Liver (tissue), 9 donors: Measurements from ENCODE around the gene CDH23. TPM values are rescaled to one million over a fixed set of nuclear protein-coding genes. Genes with fewer than 3 reads are reported as not detected.

Experiments used
- DNase-seq: peaks from one replicate; pipeline ENCODE4 v3.0.0-alpha.2; 2017; ENCODE audit warnings: low spot score
- H3K27ac ChIP-seq, 2 donors: one replicate each; pipeline ENCODE4 v1.7.0; 2013; ENCODE audit warnings: inconsistent platforms in 2 of 2, low read length in 2 of 2, control low read depth in 1 of 2, low read depth in 1 of 2, mild to moderate bottlenecking in 1 of 2
- H3K27me3 ChIP-seq, 4 donors: one replicate each; pipeline versions ENCODE4 v1.6.1 to v1.7.0; 2013; ENCODE audit warnings: low read length in 3 of 4, inconsistent platforms in 1 of 4, mild to moderate bottlenecking in 1 of 4, moderate library complexity in 1 of 4; ENCODE audit not compliant: control insufficient read depth in 4 of 4, insufficient read depth in 4 of 4
- H3K36me3 ChIP-seq, 4 donors: one replicate each; pipeline versions ENCODE4 v1.6.1 to v1.7.0; 2013; ENCODE audit warnings: low read length in 3 of 4, mild to moderate bottlenecking in 3 of 4, low read depth in 1 of 4, moderate library complexity in 1 of 4; ENCODE audit not compliant: control insufficient read depth in 4 of 4, insufficient read depth in 3 of 4
- H3K4me1 ChIP-seq, 4 donors: one replicate each; pipeline versions ENCODE4 v1.6.1 to v1.7.0; 2013; ENCODE audit warnings: low read length in 3 of 4, mild to moderate bottlenecking in 3 of 4, moderate library complexity in 1 of 4; ENCODE audit not compliant: control insufficient read depth in 4 of 4, insufficient read depth in 4 of 4
- H3K4me3 ChIP-seq, 3 donors: one replicate each; pipeline versions ENCODE4 v1.6.1 to v1.7.0; 2013; ENCODE audit warnings: low read length in 3 of 3, control low read depth in 1 of 3, low read depth in 1 of 3, mild to moderate bottlenecking in 1 of 3
- H3K9ac ChIP-seq, 2 donors: one replicate each; pipeline ENCODE4 v1.7.0; 2013; ENCODE audit warnings: low read length in 2 of 2, mild to moderate bottlenecking in 2 of 2, moderate library complexity in 2 of 2, control low read depth in 1 of 2, low read depth in 1 of 2
- H3K9me3 ChIP-seq, 4 donors: one replicate each; pipeline versions ENCODE4 v1.6.1 to v1.7.0; 2013; ENCODE audit warnings: low read length in 3 of 4; ENCODE audit not compliant: control insufficient read depth in 4 of 4
- EGR1 ChIP-seq, 2 donors: IDR thresholded peaks; 2 replicates each; pipeline ENCODE4 v1.6.1; 2016 to 2018; ENCODE audit warnings: antibody characterized with exemption in 2 of 2, low read depth in 2 of 2
- FOXA1 ChIP-seq: IDR thresholded peaks from 2 replicates; pipeline ENCODE4 v1.6.1; 2016; ENCODE audit warnings: antibody characterized with exemption
- FOXA2 ChIP-seq: IDR thresholded peaks from 2 replicates; pipeline ENCODE4 v1.6.1; 2016; ENCODE audit warnings: antibody characterized with exemption
- GABPA ChIP-seq, 2 donors: IDR thresholded peaks in 1 of 2; conservative IDR thresholded peaks in 1 of 2; 2 replicates each; pipeline ENCODE4 v1.6.1; 2016; ENCODE audit warnings: antibody characterized with exemption in 2 of 2, mild to moderate bottlenecking in 1 of 2, moderate library complexity in 1 of 2
- HNF4A ChIP-seq, 2 donors: conservative IDR thresholded peaks; 2 replicates each; pipeline ENCODE4 v1.6.1; 2016; ENCODE audit warnings: antibody characterized with exemption in 2 of 2, mild to moderate bottlenecking in 2 of 2
- HNF4G ChIP-seq: IDR thresholded peaks from 2 replicates; pipeline ENCODE4 v1.6.1; 2016; ENCODE audit warnings: antibody characterized with exemption
- JUND ChIP-seq, 2 donors: IDR thresholded peaks; 2 replicates each; pipeline ENCODE4 v1.6.1; 2016; ENCODE audit warnings: antibody characterized with exemption in 2 of 2
- NR2F2 ChIP-seq: IDR thresholded peaks from 2 replicates; pipeline ENCODE4 v1.6.1; 2016; ENCODE audit warnings: antibody characterized with exemption
- RXRA ChIP-seq, 2 donors: IDR thresholded peaks; 2 replicates each; pipeline ENCODE4 v1.6.1; 2017 to 2018; ENCODE audit warnings: antibody characterized with exemption in 2 of 2, mild to moderate bottlenecking in 1 of 2
- SP1 ChIP-seq: IDR thresholded peaks from 2 replicates; pipeline ENCODE4 v1.6.1; 2018; ENCODE audit warnings: antibody characterized with exemption, mild to moderate bottlenecking
- YY1 ChIP-seq: IDR thresholded peaks from 2 replicates; pipeline ENCODE4 v1.6.1; 2016; ENCODE audit warnings: antibody characterized with exemption, mild to moderate bottlenecking
- ZBTB33 ChIP-seq: IDR thresholded peaks from 2 replicates; pipeline ENCODE4 v1.6.1; 2016; ENCODE audit warnings: antibody characterized with exemption
- WGBS: extraction: QIAGEN DNeasy Blood & Tissue Kit; methylation state at CpG from one replicate; pipeline ENCODE4 v1.1.7; 2013; 5-methylcytosine and 5-hydroxymethylcytosine counted together
- polyA plus RNA-seq, 2 donors: library from polyadenylated mRNA; stranded (reverse) in 1 of 2; unstranded in 1 of 2; fragments of 200-250 nt in 1 of 2; fragments of >200 nt in 1 of 2; fragmentation: Nextera tagmentation in 1 of 2; extraction: Ambion mirVana in 1 of 2; gene quantifications; one replicate each; pipeline versions ENCODE4 v1.2.1 to v1.2.3, GENCODE V29; 2013 to 2015
- total RNA-seq, 2 donors: library from RNA; depleted of rRNA; stranded (reverse); fragments of >200 nt; gene quantifications; one replicate each; pipeline ENCODE4 v1.2.3, GENCODE V29; 2014
- TF ChIP-seq, protein P1 (sequence below): IDR thresholded peaks from 2 replicates; pipeline ENCODE4 v1.6.1; 2016; ENCODE audit warnings: antibody characterized with exemption
- TF ChIP-seq, protein P2 (sequence below): IDR thresholded peaks from 2 replicates; pipeline ENCODE4 v1.6.1; 2016; ENCODE audit warnings: antibody characterized with exemption, mild to moderate bottlenecking
- TF ChIP-seq, protein P3 (sequence below): fragments of 150-350 bp; IDR thresholded peaks from 2 replicates; pipeline ENCODE4 v1.5.1; 2017; ENCODE audit warnings: improper control_type of control experiment, low read depth, low read length; ENCODE audit not compliant: missing input control
- donor health status: healthy.
- donor health status: healthy.
- donor health status: healthy.
- donor health status: healthy.
- donor health status: healthy.

The CDH23 gene
- total and polyA plus RNA-seq, 4 donors, result 1.5 to 4.7 (median 3.4) TPM

GRCh38 chr10:71734797-71735196, 338.1 kb downstream of the CDH23 start:
- Histone ChIP-seq H3K4me1 (peaks cover 0 to 4% (median 0%) of the 10 kb centered on the region in 4 donors), H3K4me3 (no peak overlapping the region), H3K36me3 (no peaks in the 10 kb centered on the region), H3K9ac (no peak overlapping the region), H3K9me3 (no peaks in the 10 kb centered on the region), H3K27ac (no peak overlapping the region), H3K27me3 (no peaks in the 10 kb centered on the region)
- 78% methylated on average over 5 of the region's 5 CpGs for WGBS
- no peak for DNase-seq
- TF ChIP-seq HNF4A (conservative IDR thresholded peaks at IDR 0.05), result no peak
- TF ChIP-seq, protein P1, sequence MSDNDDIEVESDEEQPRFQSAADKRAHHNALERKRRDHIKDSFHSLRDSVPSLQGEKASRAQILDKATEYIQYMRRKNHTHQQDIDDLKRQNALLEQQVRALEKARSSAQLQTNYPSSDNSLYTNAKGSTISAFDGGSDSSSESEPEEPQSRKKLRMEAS, result no peak
- TF ChIP-seq, protein P2, sequence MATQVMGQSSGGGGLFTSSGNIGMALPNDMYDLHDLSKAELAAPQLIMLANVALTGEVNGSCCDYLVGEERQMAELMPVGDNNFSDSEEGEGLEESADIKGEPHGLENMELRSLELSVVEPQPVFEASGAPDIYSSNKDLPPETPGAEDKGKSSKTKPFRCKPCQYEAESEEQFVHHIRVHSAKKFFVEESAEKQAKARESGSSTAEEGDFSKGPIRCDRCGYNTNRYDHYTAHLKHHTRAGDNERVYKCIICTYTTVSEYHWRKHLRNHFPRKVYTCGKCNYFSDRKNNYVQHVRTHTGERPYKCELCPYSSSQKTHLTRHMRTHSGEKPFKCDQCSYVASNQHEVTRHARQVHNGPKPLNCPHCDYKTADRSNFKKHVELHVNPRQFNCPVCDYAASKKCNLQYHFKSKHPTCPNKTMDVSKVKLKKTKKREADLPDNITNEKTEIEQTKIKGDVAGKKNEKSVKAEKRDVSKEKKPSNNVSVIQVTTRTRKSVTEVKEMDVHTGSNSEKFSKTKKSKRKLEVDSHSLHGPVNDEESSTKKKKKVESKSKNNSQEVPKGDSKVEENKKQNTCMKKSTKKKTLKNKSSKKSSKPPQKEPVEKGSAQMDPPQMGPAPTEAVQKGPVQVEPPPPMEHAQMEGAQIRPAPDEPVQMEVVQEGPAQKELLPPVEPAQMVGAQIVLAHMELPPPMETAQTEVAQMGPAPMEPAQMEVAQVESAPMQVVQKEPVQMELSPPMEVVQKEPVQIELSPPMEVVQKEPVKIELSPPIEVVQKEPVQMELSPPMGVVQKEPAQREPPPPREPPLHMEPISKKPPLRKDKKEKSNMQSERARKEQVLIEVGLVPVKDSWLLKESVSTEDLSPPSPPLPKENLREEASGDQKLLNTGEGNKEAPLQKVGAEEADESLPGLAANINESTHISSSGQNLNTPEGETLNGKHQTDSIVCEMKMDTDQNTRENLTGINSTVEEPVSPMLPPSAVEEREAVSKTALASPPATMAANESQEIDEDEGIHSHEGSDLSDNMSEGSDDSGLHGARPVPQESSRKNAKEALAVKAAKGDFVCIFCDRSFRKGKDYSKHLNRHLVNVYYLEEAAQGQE, result no peak
- TF ChIP-seq YY1, result no peak
- TF ChIP-seq NR2F2, result no peak
- no peak for TF ChIP-seq RXRA (IDR thresholded peaks at IDR 0.05)
- TF ChIP-seq, protein P3, sequence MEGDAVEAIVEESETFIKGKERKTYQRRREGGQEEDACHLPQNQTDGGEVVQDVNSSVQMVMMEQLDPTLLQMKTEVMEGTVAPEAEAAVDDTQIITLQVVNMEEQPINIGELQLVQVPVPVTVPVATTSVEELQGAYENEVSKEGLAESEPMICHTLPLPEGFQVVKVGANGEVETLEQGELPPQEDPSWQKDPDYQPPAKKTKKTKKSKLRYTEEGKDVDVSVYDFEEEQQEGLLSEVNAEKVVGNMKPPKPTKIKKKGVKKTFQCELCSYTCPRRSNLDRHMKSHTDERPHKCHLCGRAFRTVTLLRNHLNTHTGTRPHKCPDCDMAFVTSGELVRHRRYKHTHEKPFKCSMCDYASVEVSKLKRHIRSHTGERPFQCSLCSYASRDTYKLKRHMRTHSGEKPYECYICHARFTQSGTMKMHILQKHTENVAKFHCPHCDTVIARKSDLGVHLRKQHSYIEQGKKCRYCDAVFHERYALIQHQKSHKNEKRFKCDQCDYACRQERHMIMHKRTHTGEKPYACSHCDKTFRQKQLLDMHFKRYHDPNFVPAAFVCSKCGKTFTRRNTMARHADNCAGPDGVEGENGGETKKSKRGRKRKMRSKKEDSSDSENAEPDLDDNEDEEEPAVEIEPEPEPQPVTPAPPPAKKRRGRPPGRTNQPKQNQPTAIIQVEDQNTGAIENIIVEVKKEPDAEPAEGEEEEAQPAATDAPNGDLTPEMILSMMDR, result no peak
- TF ChIP-seq HNF4G, result no peak
- no peak for TF ChIP-seq EGR1 (IDR thresholded peaks at IDR 0.05; ENCODE audit: low read depth in 2 of 2)
- TF ChIP-seq SP1, result no peak
- TF ChIP-seq FOXA1, result no peak
- no peak for TF ChIP-seq FOXA2
- TF ChIP-seq JUND (IDR thresholded peaks at IDR 0.05), result no peak
- TF ChIP-seq ZBTB33, result no peak
- TF ChIP-seq GABPA (IDR thresholded peaks at IDR 0.05 in 1 of 2, conservative IDR thresholded peaks at IDR 0.05 in 1 of 2), result no peak
